Adrenal gland (tissue), 5 donors: ENCODE data around the gene RYR1.

Source experiments
- CTCF ChIP-seq, 6 experiments: fragments of 450-650 bp in 4 of 6; fragments of 200-600 bp in 2 of 6; sonication (generic) in 1 of 6; IDR thresholded peaks; 1 replicate in 5 of 6; 2 replicates in 1 of 6; pipeline versions ENCODE4 v1.5.1 to v1.8.0; 2016 to 2021; ENCODE audit warnings: antibody characterized with exemption in 6 of 6, mild to moderate bottlenecking in 2 of 6, moderate library complexity in 1 of 6
- POLR2A ChIP-seq, 2 donors: fragments of 450-650 bp; IDR thresholded peaks; one replicate each; pipeline ENCODE4 v1.6.1; 2017; ENCODE audit warnings: antibody characterized with exemption in 2 of 2, mild to moderate bottlenecking in 2 of 2, moderate library complexity in 1 of 2
- donor health status: DM: no; HTN: no; CAD: no.

- TF ChIP-seq POLR2A (IDR thresholded peaks at IDR 0.05) (no peak), CTCF (IDR thresholded peaks at IDR 0.05) (no peak)
Measured at GRCh38 chr19:38617764-38618589, 184.5 kb downstream of the RYR1 start, which contains the start of gene MAP4K1.
